Renal pelvis (tissue), 12 donors: ENCODE measurements around the gene DNHD1. TPM values are rescaled to one million over a fixed set of nuclear protein-coding genes. Genes with fewer than 3 reads are reported as not detected.

Experiments used
- DNase-seq: peaks from one replicate; pipeline ENCODE4 v3.0.0-alpha.2; 2013
- long read RNA-seq, 16 experiments: transcript quantifications; one replicate each; lab custom pipeline, GENCODE V29; 2026
- polyA plus RNA-seq, 3 donors: library from polyadenylated mRNA; unstranded; fragments of 120-200 nt; gene quantifications; one replicate each; pipeline ENCODE4 v1.2.1, GENCODE V29; 2013; ENCODE audit not compliant: insufficient read length in 3 of 3

The DNHD1 gene, protein sequence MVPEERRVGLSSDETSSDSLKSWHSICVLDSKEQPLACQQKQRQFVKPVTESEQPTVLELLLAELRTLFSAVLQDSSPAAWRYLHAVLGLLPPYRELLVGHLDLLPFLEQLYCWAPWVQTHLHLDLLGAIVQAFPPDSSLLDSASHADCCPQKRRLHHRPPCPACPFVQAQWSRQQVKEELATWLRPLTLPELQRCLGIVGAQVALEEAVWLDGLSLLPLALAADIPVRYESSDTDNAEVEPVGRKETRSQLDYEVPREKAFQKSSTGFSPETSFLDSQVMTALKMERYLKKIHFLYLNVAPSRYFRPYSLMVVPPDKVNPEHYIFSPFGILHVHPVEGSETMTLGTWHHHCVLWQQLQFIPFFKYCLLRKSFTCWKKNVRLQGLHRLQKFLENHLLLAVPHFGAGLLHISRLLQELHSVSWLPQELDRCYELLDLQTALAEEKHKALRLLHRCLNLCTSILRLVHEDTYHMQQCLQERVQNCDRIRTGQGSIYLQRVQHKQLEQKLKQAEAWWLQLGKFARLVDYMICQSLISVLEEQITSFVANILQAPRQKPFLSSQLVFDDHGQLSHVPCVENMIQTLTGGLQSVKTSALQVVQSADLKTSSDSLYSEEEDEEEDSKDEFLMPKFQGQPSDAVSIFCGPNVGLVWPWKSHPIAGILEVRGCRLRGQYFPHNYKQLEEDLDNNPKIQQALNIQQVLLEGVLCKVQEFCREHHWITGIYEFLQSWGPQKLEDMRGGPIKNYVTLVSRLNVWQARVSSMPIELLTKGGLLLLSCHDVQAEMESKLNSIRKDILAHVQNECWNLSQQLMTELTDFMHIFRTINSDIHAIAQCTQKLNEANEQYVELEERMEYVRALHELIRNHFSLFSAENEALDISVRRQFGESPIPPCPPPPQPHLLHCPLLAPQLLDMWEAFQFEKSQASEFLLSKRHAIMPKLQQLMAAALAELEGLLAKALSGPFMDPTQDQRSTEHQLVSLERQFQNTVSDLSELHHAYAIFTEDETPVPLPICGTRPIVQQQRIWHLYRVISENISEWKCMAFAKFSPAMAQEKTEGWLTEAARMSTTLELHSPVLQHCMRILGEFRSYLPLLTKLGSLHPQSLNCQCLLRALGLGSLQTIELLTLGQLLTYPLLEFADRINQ (N-terminal part only)
- polyA plus RNA-seq: 10 to 100 TPM in 2 of 3 donors, 1 to 10 TPM in 1; 5.9 to 13.2 (median 13.0) TPM
- long read RNA-seq, donor 1, partial matches to known transcripts: 13 of 23 reads
- long read RNA-seq, donor 1, other reads (novel, unspliced or antisense): 10 of 23 reads
- long read RNA-seq, donor 2, partial matches to known transcripts: 8 of 17 reads
- long read RNA-seq, donor 2, other reads (novel, unspliced or antisense): 9 of 17 reads
- long read RNA-seq, donor 3, partial matches to known transcripts: 0 of 1 reads
- long read RNA-seq, donor 3, other reads (novel, unspliced or antisense): 0 of 1 reads
- long read RNA-seq, donor 4: 0 reads
- long read RNA-seq, donor 5: 0 reads
- long read RNA-seq, donor 6, partial matches to known transcripts: 78 of 254 reads
- long read RNA-seq, donor 6, other reads (novel, unspliced or antisense): 176 of 254 reads
- long read RNA-seq, donor 7, partial matches to known transcripts: 22 of 28 reads
- long read RNA-seq, donor 7, other reads (novel, unspliced or antisense): 6 of 28 reads
- long read RNA-seq, donor 8: 0 reads
- long read RNA-seq, donor 9, partial matches to known transcripts: 267 of 290 reads
- long read RNA-seq, donor 9, other reads (novel, unspliced or antisense): 23 of 290 reads
- long read RNA-seq, donor 10, partial matches to known transcripts: 37 of 37 reads
- long read RNA-seq, donor 10, other reads (novel, unspliced or antisense): 0 of 37 reads
- long read RNA-seq, donor 11, partial matches to known transcripts: 15 of 15 reads
- long read RNA-seq, donor 11, other reads (novel, unspliced or antisense): 0 of 15 reads
- long read RNA-seq, donor 12, partial matches to known transcripts: 14 of 24 reads
- long read RNA-seq, donor 12, other reads (novel, unspliced or antisense): 10 of 24 reads
- long read RNA-seq, donor 13: 0 reads
- long read RNA-seq, donor 14: 0 reads
- long read RNA-seq, donor 15, partial matches to known transcripts: 27 of 37 reads
- long read RNA-seq, donor 15, other reads (novel, unspliced or antisense): 10 of 37 reads
- long read RNA-seq, donor 16, partial matches to known transcripts: 6 of 6 reads
- long read RNA-seq, donor 16, other reads (novel, unspliced or antisense): 0 of 6 reads

DNA sequence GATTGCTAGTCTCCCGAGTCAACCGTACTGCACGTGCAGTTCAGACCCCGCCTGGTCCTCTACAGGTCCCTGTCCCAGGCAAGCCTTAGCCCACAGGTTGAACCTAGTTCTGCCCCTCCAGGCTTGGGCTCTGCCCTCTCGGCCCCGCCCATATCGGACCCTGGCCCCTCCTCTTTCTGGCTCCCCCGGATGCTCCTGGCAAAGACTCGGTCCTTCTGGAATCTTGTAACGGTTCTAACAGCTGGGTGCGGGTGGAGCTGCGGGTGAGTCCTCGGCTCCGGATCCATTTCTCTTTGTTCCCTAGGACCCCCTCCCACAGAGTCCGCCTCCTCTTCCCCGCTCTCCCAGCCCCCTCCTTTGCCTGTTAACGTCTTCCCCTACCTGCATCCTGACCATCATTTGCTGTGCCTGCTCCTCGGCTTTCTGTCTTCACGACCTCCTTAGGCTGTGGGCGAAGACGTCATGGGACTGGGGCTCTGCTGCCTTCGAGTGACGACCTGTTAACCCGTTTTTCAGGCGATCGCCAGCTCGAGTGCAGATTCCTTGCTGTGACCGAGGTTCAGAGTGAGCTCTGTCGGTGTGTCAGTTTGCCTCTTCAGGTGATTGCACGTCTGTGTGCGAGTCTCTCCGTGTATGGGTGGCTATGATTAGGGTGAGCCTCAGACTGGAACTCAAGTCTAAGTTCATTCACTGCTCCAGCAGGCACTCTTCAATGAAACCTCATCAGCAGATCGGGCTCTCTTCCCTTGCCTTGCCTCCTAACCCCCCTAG, at the start of gene DNHD1:
Gene DNHD1 (plus strand): TSS at position 212 of the 771 bp plus-strand sequence. CDS start 936 bp downstream, outside the sequence.
- DNase-seq: no peak

DNA sequence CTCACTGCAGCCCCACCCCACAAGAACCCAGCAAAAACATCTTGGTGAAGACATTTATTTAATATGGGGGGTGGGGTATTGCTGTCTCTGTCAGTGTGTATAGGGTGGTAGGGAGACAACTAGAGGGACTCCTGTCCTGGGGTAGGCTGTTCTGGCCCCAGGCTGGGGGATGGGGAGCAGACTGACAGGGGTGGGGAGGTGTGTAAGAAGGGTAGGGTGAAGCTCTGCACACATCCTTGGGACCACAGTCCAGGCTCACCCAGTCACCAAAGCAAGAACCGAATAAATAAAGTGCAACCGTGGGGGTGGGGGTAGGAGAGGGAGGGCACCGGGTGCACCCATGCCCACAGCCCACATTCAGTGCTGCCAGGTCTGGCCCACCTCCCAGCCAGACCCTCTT, 48.5 kb upstream of the DNHD1 start:
- no peak for DNase-seq

DNA sequence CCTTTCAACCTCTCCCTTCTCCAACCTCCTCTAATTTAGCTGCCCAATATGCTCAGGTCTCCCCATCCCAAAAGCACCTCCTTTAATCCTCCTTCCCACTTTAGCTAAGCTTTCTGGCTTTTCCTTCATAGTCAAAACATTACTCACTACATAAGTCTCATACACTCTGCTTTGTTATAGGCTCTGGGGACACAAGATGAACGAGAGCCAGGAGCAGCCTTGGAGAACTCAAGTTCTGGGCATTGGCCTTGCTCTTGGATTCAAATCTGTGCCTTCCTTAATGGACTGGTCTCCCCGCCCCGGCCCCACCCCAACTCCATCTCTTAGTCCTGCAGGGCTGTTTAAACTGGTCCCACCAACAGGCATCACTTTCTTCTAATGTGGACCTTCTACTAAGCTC, 44.9 kb upstream of the DNHD1 start:
- no peak for DNase-seq

DNA sequence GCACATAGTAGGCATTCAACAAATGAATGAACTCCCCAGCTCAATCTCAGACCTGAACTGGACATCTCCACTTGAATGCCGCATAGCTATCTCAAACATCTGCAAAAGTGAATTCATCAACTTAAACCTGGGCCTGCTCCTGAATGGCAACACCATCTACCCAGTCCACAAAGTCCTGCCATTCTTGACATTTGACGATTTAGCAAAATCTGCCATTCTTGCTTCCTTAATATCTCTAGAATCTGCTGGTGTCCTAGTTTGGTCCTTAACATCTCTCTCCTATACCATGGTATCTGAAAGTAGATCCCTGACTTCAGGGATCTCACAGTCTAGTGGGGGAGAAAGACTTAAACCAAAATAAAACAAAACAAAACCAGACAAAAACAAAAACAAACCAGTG, 43.9 kb upstream of the DNHD1 start:
- DNase-seq: no peak

DNA sequence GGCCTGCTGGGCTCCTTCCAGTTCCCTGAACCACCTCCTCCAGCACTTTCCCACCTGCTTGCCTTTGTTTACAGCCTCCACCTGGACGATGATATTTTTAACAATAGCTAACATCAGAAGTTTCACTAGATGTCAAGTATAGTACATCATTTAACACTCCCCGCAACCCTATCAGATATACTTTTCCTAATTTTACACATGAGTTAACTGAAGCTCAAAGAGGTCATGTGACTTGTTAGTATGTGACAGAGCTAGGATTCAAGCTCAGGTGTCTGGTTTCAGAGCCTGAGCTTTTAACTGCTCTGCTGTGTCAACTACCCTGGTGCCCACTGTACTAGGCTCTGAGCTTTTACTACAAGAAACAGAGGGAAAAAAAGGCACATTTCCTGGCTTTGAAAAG, 42.0 kb upstream of the DNHD1 start:
- DNase-seq: no peak

- DNase-seq: no peak
Observed at GRCh38 chr11:6456361-6457073, 40.6 kb upstream of the DNHD1 start.

- DNase-seq: no peak
Observed at GRCh38 chr11:6457581-6458320, 39.3 kb upstream of the DNHD1 start.

GRCh38 chr11:6458352-6459098, 38.6 kb upstream of the DNHD1 start:
- DNase-seq: no peak

- no peak for DNase-seq
Observed at GRCh38 chr11:6459099-6459450, 38.0 kb upstream of the DNHD1 start.

DNA sequence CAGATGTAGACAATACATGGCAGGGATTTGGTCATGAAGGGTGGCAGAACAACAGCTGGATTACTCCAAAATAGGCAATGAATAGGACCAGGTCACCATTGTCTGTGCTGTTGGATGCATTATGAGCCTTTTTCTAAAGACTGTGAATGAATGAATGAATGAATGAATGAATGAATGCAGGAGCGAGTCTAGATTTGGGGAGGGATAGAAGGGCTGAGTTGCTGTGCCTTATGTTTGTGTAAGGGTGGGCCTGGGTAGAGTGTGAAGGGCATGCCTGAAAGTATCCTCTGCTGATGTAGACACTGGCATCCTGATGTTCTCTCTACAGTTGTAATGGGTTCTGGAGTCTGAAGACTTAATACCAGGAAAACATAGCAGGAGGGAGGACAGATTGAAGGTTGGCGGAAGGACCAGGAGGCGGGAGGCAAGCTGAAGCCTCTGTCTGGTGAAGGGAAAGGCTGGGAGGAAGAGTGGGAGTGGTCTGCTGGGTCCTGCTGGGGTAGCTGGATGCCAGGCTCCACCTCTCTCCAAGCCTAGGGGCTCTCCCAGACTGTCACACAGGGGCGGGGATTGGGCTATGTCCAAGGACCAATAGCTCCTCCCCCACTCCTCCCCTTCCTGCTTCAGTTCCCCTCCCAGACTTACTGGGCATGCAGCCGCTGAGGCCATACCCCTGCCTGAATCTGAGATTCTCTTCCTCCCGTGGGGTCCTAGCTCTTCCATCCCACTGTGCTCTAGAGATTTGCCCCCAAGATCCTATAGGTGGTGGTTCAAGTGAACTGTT, 28.2 kb upstream of the DNHD1 start:
- DNase-seq: peak; percentile 95

GRCh38 chr11:6469599-6469998, 27.5 kb upstream of the DNHD1 start:
- no peak for DNase-seq

DNA sequence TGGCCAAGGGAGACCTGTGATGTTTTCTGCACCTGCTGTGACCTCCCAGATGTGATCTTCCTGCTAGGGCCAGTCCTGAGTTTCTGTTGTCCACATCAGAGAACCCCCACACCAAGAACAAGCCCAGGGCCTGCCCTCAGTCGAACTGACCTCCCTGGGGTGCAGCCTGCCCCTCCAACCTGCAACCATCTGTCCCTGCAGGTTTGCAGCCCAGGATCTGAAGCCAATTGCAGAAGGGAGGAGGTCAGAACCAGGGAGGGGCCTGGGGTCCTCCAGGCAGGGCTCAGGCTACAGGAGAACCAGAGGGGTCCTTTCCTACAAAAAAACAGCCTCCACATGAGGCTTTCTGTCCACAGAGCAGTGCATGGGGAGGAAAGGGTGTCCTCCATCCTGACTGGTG, 24.1 kb upstream of the DNHD1 start:
- DNase-seq: no peak

DNA sequence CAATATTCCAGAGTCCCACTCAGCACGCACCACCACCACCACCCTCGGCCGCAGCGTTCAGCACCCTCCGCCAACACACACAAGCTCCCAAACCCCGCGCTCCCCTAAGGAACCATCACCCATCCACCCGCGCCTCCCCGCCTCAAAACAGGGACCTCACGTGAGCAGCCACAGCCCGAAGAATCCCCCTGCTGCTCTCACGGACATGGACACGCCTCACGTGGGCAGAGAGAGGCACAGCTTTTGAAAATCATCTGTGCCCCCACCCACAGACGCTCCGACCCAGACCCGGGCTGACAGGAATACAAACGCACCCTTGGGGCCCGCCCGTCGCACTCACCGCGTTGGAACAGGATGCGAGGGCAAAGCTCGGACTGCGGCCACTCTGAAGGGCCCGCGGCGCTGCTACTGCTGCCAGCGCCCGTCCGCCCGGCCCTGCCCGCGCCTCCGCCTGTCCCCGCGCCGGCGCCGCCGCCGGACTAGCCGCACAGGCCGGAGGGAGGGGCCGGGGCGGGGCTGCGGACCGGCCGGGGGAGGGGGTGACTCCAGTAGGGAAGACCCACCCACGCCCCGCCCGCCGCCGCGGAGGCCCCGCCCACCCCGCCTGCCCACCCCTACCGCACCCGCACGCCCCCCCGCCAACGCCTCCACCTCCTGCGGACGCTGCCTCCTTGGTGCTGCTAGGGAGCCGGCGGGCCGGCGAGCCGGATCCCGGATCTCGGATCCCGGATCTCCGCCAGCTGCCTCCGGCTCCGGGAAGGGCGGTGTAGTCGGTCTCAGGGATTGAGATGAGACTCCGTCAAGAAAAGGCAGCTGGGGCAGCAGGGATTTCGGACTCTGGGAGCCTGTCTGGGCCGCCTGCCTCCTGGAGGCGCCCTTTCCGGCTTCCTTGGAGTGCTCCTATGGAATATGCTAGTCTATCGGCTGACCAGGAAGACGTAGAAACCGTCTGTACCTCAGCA, 23.3 kb upstream of the DNHD1 start, which contains the start of gene TRIM3:
Gene TRIM3 (minus strand): TSS at position 491 of the 962 bp plus-strand sequence. CDS start 8,246 bp downstream, outside the sequence.
- peak; percentile 88 for DNase-seq

DNA sequence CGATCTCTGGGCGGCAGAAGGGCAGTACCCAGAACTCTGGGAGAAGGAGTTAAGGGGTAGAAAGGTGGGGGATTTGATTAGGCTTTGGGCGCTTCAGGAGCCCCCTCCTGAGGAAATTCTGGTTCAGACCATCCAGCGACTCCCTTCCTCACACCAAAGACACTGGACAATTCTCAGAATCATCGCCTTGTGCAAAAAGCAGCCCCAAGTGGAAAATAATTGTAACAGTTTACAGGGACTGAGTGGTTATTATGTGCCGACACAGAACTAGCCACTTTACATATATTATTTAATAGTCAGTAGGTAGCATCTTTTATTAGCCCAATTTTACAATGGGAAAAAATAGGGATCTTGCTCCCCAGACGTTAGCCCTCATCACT, 22.7 kb upstream of the DNHD1 start:
- no peak for DNase-seq
